Cardiac fibroblast (primary cell): ENCODE data around the gene TIMM22.

Source experiments
- DNase-seq, 2 donors: peaks; one replicate each; pipeline versions ENCODE4 v3.0.0 to v3.0.0-alpha.2; 2010; ENCODE audit warnings: low read depth in 2 of 2
- H3K4me3 ChIP-seq, 2 donors: replicated peaks in 1 of 2; 1 replicate in 1 of 2; 2 replicates in 1 of 2; pipeline ENCODE4 v1.5.1; 2011; ENCODE audit warnings: low read depth in 2 of 2, low read length in 2 of 2, mild to moderate bottlenecking in 2 of 2, moderate library complexity in 1 of 2
- TF ChIP-seq, protein P1 (sequence below): IDR thresholded peaks from one replicate; pipeline ENCODE4 v1.5.1; 2011; ENCODE audit warnings: low read depth, mild to moderate bottlenecking, low read length, inconsistent platforms

TIMM22 gene

DNA sequence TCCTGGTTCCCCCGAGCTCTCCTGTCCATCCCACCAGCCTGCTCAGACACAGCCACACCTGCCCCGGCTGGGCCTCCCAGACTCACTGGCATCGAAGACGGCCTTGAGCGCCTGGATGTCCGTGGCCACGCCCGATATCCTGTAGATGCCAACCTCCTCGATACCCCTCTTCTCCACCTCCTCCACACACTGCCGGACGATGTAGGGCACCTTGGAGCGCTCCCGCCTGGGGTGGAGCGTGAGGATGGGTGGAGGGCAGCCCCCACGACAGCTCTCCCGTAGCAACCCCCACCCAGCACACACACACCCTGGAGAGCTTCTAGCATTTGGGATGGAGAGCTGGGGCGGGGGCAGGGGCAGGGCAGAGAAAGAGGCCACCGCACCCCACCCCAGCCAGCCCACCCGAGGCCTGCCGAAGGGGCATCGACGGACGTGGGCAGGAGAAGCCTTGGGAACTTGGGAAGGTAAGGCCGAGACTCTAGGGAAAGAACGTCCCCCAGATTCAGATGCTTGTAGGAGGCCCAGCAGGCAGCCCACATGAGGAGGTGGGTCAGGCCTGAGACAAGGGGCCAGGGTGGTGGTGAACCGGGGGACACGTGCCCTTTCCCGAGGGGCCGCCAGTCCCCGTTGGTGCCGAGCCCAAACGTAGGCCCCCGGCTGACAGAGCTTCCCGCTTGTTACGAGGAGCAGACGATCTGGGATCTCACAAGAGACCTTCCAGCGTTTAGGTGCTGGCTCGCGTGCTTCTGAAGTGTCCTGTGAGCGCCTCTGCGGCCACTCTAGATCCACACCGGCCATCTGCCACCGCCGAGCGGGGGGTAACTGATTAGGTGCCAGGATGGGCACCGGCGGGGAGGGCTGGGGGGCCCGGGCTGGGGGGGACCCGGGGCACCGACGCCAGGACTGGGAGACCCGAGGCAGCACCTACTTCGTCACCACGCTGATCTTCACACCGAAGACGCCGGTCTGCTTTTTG, 15.1 kb downstream of the TIMM22 start:
- TF ChIP-seq, protein P1, sequence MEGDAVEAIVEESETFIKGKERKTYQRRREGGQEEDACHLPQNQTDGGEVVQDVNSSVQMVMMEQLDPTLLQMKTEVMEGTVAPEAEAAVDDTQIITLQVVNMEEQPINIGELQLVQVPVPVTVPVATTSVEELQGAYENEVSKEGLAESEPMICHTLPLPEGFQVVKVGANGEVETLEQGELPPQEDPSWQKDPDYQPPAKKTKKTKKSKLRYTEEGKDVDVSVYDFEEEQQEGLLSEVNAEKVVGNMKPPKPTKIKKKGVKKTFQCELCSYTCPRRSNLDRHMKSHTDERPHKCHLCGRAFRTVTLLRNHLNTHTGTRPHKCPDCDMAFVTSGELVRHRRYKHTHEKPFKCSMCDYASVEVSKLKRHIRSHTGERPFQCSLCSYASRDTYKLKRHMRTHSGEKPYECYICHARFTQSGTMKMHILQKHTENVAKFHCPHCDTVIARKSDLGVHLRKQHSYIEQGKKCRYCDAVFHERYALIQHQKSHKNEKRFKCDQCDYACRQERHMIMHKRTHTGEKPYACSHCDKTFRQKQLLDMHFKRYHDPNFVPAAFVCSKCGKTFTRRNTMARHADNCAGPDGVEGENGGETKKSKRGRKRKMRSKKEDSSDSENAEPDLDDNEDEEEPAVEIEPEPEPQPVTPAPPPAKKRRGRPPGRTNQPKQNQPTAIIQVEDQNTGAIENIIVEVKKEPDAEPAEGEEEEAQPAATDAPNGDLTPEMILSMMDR = no peak
- DNase-seq = no peak
- no peak overlapping the region for H3K4me3 ChIP-seq

DNA sequence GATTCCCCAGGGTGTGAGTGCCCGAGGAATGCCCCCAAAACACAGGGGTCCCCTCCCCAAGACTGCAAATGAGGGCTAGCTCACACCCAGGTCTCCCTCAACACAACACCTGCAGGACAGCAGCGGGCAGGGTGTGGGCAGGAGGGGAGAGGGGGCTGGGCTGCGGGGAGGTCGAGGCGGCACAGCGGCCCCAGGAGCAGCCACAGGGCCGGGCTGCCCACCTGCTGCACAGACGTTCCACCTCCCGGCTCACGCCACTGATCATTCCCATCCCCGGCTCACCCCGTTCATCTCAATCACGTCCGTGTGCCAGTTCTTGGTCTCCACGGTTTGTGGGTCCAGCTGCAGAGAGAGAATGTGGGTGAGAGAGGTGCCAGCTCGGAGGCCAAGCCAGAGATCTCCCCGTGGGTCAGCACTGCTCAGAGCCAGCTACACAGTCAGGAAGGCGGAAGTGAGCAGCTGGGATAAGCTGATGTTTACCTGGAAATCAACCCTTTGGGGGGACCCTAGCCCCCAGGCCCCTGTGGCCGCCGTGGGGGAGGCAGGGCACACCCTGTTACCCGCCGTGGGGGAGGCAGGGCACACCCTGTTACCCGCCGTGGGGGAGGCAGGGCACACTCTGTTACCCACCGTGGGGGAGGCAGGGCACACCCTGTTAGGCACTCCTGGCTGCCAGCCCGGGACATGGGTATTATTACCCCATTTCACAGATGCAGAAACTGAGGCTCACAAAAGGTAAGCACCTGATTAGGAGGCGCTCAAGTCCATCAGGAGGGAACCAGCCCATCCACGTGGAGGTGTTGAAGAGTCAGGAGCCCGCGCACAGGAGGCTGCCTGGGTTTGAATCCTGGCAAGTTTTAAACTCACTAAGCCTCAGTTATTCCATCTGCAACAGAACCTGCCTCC, 16.1 kb downstream of the TIMM22 start:
- TF ChIP-seq, protein P1 = no peak
- no peak overlapping the region for H3K4me3 ChIP-seq
- DNase-seq = no peak

DNA sequence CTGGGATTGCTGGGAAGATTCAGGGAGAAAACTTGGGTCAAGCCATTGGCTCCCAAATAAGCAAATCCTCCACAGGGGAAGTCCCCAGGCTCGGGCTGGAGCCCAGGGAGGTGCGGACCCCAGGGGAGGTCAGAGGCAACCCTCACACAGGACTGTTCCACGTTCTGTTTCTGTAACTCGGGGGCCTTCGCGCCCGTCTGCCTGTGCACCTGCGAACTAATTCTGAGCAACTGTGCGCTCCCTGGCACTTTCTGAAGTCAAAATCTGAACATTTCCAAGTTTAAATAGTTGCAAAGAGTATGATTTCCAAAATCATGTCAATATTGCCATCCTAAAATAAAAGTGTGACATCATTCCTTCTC, 16.8 kb downstream of the TIMM22 start:
- no peak overlapping the region for H3K4me3 ChIP-seq
- TF ChIP-seq, protein P1 = no peak
- DNase-seq = no peak

DNA sequence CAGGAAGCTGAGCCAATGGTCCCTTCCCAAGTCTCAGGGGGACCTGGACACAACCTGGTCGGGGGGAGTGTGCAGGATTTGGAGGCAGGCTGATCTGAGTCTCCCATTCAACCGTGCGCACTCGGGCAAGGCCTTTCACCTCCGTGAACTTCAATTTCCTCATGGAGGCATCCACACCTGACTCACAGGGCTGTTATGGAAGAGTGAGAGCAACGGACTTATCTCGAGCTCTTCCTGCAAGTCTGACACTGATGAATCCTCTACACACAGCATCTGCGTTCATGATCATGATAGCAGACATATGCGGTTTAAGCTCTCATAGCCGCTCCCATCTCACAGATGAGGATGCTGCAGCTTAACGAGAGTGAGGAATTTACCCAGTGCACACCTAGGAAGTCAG, 21.6 kb downstream of the TIMM22 start:
- no peak for DNase-seq
- TF ChIP-seq, protein P1 = no peak
- H3K4me3 ChIP-seq = no peak overlapping the region

DNA sequence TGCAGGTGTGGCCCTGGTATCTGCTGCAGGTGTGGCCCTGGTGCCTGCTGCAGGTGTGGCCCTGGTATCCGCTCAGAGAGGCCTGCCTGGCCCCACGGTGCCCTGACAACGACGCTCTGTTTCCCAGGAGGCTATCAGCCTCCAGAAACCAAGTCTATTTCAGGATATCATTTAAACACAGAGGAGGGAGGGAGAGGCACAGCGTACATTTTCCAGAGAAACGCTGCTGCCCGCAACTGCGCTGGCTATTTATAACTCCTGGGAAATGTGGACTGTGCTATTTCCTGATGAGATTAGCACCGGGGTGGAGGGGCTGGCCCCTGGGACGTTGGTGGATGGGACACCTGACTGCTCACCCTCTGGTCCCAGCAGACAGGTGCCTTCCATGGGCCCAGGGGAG, 22.5 kb downstream of the TIMM22 start:
- peak in 1 of 2 donors; percentile 23 for DNase-seq
- TF ChIP-seq, protein P1 = no peak
- no peak overlapping the region for H3K4me3 ChIP-seq

DNA sequence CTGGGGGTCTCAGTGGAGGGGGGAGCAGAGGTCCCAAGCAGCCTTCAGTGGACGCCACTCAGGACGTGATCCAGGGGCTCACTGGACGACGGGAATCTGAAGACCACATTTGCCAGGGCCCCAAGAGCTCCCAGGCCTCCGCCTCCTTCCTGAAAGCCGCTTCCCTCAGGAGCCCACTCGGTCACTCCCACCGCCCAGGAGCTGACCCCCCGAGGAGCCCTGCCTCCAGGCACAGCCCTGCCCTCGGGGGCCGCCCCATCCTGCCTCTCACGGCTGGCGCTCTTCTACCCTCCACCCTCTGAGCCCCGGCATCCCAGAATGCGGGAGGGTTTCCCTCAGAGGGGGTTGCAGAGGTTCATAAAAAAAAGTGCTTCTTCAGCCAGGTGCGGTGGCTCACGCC, 24.2 kb downstream of the TIMM22 start:
- no peak overlapping the region for H3K4me3 ChIP-seq
- no peak for DNase-seq
- TF ChIP-seq, protein P1 = no peak
